Cerebellar cortex (tissue), 1 donor: ENCODE measurements around the gene PTPRN2.
"Not testable (repeated sequence)": the region's sequence is repeated elsewhere in the genome, so short reads cannot be mapped to it uniquely, and the experiment has no call there.

Experiments
- DNase-seq: peaks from one replicate; pipeline ENCODE4 v3.0.0-alpha.2; 2015; ENCODE audit warnings: low spot score

Gene PTPRN2

GRCh38 chr7:157861551-157861950 is 726.1 kb downstream of the PTPRN2 start:
- no peak for DNase-seq

- no peak for DNase-seq
Measured at GRCh38 chr7:157861031-157861491, 726.6 kb downstream of the PTPRN2 start.

GRCh38 chr7:157860406-157860805 is 727.2 kb downstream of the PTPRN2 start:
- DNase-seq = no peak

GRCh38 chr7:157859915-157860314 is 727.7 kb downstream of the PTPRN2 start:
- DNase-seq = no peak

GRCh38 chr7:157857578-157858075 is 730.0 kb downstream of the PTPRN2 start:
- DNase-seq = no peak

GRCh38 chr7:157856873-157857577 is 730.6 kb downstream of the PTPRN2 start:
- DNase-seq = no peak

- DNase-seq = no peak
Measured at GRCh38 chr7:157855452-157856213, 732.0 kb downstream of the PTPRN2 start.

GRCh38 chr7:157855016-157855415 is 732.6 kb downstream of the PTPRN2 start:
- no peak for DNase-seq

GRCh38 chr7:157854066-157854891 is 733.3 kb downstream of the PTPRN2 start:
- no peak for DNase-seq

GRCh38 chr7:157853789-157854065 is 733.9 kb downstream of the PTPRN2 start:
- no peak for DNase-seq

- no peak for DNase-seq
Measured at GRCh38 chr7:157853076-157853788, 734.4 kb downstream of the PTPRN2 start.

GRCh38 chr7:157851501-157852067 is 736.0 kb downstream of the PTPRN2 start:
- no peak for DNase-seq

- DNase-seq = no peak
Measured at GRCh38 chr7:157850481-157851444, 736.9 kb downstream of the PTPRN2 start.

GRCh38 chr7:157849726-157850125 is 737.9 kb downstream of the PTPRN2 start:
- DNase-seq = no peak

GRCh38 chr7:157849341-157849596 is 738.4 kb downstream of the PTPRN2 start:
- DNase-seq = no peak

GRCh38 chr7:157848508-157849340 is 738.9 kb downstream of the PTPRN2 start:
- no peak for DNase-seq

- not testable (repeated sequence) for DNase-seq
Measured at GRCh38 chr7:157847756-157848487, 739.7 kb downstream of the PTPRN2 start.

GRCh38 chr7:157846746-157847145 is 740.9 kb downstream of the PTPRN2 start:
- not testable (repeated sequence) for DNase-seq

- no peak for DNase-seq
Measured at GRCh38 chr7:157846271-157846670, 741.4 kb downstream of the PTPRN2 start.
